LNCaP clone FGC (cell line): ENCODE results near the gene SHH.

Experiments
- DNase-seq: peaks from one replicate; pipeline ENCODE4 v3.0.0-alpha.2; 2011; ENCODE audit warnings: low read depth
- H3K4me3 ChIP-seq: 2 replicates; pipeline ENCODE4 v1.5.1; 2011; ENCODE audit warnings: mild to moderate bottlenecking, low read depth, low read length, control low read depth
- TF ChIP-seq, protein P1 (sequence below): IDR thresholded peaks from 2 replicates; pipeline ENCODE4 v1.5.1; 2012; ENCODE audit warnings: mild to moderate bottlenecking; ENCODE audit not compliant: control insufficient read depth, insufficient read depth; ENCODE audit errors: extremely low read depth

The SHH gene

GRCh38 chr7:155791214-155791737, 21.0 kb downstream of the SHH start:
- DNase-seq, result no peak
- TF ChIP-seq, protein P1, sequence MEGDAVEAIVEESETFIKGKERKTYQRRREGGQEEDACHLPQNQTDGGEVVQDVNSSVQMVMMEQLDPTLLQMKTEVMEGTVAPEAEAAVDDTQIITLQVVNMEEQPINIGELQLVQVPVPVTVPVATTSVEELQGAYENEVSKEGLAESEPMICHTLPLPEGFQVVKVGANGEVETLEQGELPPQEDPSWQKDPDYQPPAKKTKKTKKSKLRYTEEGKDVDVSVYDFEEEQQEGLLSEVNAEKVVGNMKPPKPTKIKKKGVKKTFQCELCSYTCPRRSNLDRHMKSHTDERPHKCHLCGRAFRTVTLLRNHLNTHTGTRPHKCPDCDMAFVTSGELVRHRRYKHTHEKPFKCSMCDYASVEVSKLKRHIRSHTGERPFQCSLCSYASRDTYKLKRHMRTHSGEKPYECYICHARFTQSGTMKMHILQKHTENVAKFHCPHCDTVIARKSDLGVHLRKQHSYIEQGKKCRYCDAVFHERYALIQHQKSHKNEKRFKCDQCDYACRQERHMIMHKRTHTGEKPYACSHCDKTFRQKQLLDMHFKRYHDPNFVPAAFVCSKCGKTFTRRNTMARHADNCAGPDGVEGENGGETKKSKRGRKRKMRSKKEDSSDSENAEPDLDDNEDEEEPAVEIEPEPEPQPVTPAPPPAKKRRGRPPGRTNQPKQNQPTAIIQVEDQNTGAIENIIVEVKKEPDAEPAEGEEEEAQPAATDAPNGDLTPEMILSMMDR, result no peak
- H3K4me3 ChIP-seq, result no peak overlapping the region

DNA sequence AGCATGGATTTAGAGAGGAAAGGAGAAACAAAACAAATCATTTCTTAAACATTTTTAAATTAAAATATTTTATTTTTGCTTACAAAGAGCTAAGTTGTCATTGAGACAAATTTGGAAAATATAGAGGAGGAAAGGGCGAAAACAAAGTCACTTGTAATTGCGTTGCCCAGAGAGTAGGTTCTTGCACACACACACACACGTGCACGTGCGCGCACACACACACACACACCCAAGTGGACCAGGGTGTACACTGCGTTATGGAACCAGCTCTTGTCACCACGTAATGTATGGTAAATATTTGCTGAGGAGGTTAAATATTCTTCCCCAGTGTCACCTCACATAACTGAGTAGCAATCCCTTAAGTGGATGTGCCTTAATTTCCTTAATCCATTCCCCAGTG, 21.6 kb downstream of the SHH start:
- TF ChIP-seq, protein P1, result no peak
- no peak for DNase-seq

GRCh38 chr7:155789001-155789725, 23.1 kb downstream of the SHH start:
- TF ChIP-seq, protein P1, result no peak
- H3K4me3 ChIP-seq, result no peak overlapping the region
- DNase-seq, result no peak

More for the DNA sequence above, 21.6 kb downstream of the SHH start:
- no peak overlapping the region for H3K4me3 ChIP-seq

DNA sequence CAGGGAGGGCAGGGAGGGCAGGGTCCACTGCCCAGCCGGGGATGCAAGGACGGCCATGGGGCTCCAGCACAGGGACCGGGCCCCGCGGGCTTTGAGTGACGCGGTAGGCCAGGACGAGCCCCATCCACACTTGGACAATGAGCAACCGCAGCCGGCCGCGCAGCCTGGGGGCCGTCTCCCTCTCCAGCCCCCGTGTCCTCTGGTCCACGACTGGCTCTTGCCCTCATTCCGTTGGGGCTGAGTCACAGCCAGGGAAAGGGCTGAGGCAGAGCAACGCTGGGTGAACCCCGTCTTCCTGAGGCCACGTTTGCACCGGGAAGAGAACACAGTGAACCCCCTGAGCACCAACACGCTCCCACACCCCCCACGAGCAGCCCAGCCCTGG, 23.7 kb downstream of the SHH start:
- TF ChIP-seq, protein P1, result no peak
- no peak overlapping the region for H3K4me3 ChIP-seq
- DNase-seq, result no peak

DNA sequence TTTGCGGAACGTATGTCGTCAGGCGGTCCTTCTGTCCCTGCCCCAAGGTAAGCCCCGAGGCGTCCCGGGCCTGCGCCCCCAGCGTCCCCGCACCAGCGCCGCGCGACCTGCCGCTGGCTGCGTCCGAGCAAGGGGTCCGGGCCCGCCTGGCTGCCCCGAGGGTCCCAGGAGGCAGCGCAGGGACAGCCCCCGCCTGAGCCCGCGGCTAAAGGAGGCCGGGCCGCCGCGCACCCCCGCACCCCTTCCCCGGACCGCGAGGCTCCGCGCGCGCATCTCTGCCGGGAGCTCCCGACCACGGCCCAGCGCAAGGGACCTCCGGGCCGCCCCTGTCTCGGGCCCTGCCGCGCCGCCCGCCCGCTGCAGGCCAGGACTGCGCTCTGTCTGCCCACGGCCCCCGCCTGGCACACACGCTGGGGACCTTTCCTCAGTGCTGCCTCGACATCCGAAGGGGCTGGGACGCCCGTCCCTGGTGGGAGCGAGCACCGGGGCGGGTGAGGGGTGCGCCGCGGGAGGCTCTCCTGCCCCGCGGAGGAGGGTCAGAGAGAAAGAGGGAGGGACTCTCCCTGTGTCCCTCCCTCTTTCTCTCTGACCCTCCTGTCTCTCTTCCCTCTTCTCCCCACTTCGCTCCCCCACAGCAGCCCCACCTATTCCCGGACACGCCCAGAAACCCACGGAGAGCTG, 25.0 kb downstream of the SHH start:
- no peak overlapping the region for H3K4me3 ChIP-seq

GRCh38 chr7:155786491-155786890, 25.8 kb downstream of the SHH start:
- no peak for DNase-seq
- H3K4me3 ChIP-seq, result no peak overlapping the region
- TF ChIP-seq, protein P1, result no peak

More for the DNA sequence above, 25.0 kb downstream of the SHH start:
- no peak for DNase-seq
- TF ChIP-seq, protein P1, result no peak

DNA sequence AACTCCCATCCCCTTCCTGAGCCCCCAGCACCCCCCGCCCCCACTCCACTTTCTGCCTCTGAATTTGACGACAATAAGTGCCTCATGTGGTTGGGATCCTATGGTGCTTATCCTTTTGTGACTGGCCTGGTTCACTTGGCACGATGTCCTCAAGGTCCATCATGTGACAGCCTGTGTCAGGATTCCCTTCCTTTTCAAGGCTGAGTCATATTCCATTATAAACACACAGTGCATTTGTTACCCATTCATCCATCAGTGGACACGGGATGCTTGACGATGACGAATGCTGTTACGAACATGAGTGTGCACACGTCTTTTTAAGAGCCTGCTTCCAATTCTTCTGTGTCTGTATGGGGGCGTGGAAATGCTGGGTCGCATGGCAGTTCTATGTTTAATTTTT, 26.7 kb downstream of the SHH start:
- DNase-seq, result no peak
- TF ChIP-seq, protein P1, result no peak
- H3K4me3 ChIP-seq, result no peak overlapping the region
